ENCODE data around the gene CAPN14. TPM values are rescaled to one million over a fixed set of nuclear protein-coding genes. Genes with fewer than 3 reads are reported as not detected.

Gene CAPN14
- total and polyA plus RNA-seq, 3 donors from 2014 or later: 0.36 to 1.1 (median 0.47) TPM

GRCh38 chr2:31255911-31256571 lies 38.7 kb upstream of the CAPN14 start:
- TF ChIP-seq CTCF (IDR thresholded peaks at IDR 0.05): no peak
- TF ChIP-seq POLR2A (IDR thresholded peaks at IDR 0.05): no peak
- WGBS, 2 donors: 85 to 87% methylated on average over 5 to 11 of the region's 11 CpGs
- intact Hi-C loops (cut with DNase I; ENCODE audit: low total_unique reads): no loop called here
- Histone ChIP-seq H3K27ac (no peak overlapping the region), H3K4me1 (no peaks in the 10 kb centered on the region), H3K36me3 (ENCODE audit: low read depth, missing control alignments) (no peaks in the 10 kb centered on the region), H3K4me3 (no peak overlapping the region), H3K27me3 (no peaks in the 10 kb centered on the region), H3K9me3 (no peaks in the 10 kb centered on the region)
- no peak for DNase-seq

- TF ChIP-seq CTCF (IDR thresholded peaks at IDR 0.05) (no peak), POLR2A (IDR thresholded peaks at IDR 0.05) (no peak)
- H3K27ac ChIP-seq: no peak overlapping the region
- no peaks in the 10 kb centered on the region for H3K4me1 ChIP-seq
- H3K36me3 ChIP-seq (ENCODE audit: low read depth, missing control alignments): no peaks in the 10 kb centered on the region
- WGBS, 2 donors: 90 to 94% methylated on average over 17 to 19 of the region's 19 CpGs
- intact Hi-C loops (cut with DNase I; ENCODE audit: low total_unique reads): no loop called here
- no peak overlapping the region for H3K4me3 ChIP-seq
- H3K9me3 ChIP-seq: no peaks in the 10 kb centered on the region
- DNase-seq: no peak
- no peaks in the 10 kb centered on the region for H3K27me3 ChIP-seq
Measured at GRCh38 chr2:31254237-31255203, 37.2 kb upstream of the CAPN14 start.

GRCh38 chr2:31253356-31254131 lies 36.2 kb upstream of the CAPN14 start:
- Histone ChIP-seq H3K4me1 (no peaks in the 10 kb centered on the region), H3K27me3 (no peaks in the 10 kb centered on the region), H3K36me3 (ENCODE audit: low read depth, missing control alignments) (no peaks in the 10 kb centered on the region), H3K9me3 (no peaks in the 10 kb centered on the region), H3K4me3 (no peak overlapping the region), H3K27ac (no peak overlapping the region)
- DNase-seq: no peak
- intact Hi-C loops (cut with DNase I; ENCODE audit: low total_unique reads): no loop called here
- TF ChIP-seq CTCF (IDR thresholded peaks at IDR 0.05) (no peak), POLR2A (IDR thresholded peaks at IDR 0.05) (no peak)
- 86 to 87% methylated on average over 9 to 13 of the region's 13 CpGs for WGBS, 2 donors

GRCh38 chr2:31251851-31252250 lies 34.5 kb upstream of the CAPN14 start:
- H3K9me3 ChIP-seq: no peaks in the 10 kb centered on the region
- TF ChIP-seq POLR2A (IDR thresholded peaks at IDR 0.05) (no peak), CTCF (IDR thresholded peaks at IDR 0.05) (no peak)
- intact Hi-C loops (cut with DNase I; ENCODE audit: low total_unique reads): no loop called here
- DNase-seq: no peak
- H3K4me3 ChIP-seq: no peak overlapping the region
- 86 to 87% methylated on average over 5 to 6 of the region's 6 CpGs for WGBS, 2 donors
- H3K4me1 ChIP-seq: no peaks in the 10 kb centered on the region
- H3K27me3 ChIP-seq: no peaks in the 10 kb centered on the region
- no peak overlapping the region for H3K27ac ChIP-seq
- no peaks in the 10 kb centered on the region for H3K36me3 ChIP-seq (ENCODE audit: low read depth, missing control alignments)

Data from testis (tissue), 3 donors.